Heart left ventricle (tissue), 13 donors: ENCODE measurements around the gene PTCD1.

Experiments
- POLR2A ChIP-seq, 2 donors: fragments of 450-650 bp; IDR thresholded peaks; one replicate each; pipeline ENCODE4 v1.6.1; 2017; ENCODE audit warnings: antibody characterized with exemption in 2 of 2, mild to moderate bottlenecking in 2 of 2, moderate library complexity in 2 of 2
- TF ChIP-seq, protein P1 (sequence below), 12 donors: fragments of 200-600 bp; sonication (generic) in 4 of 12; IDR thresholded peaks; one replicate each; pipeline versions ENCODE4 v1.5.0 to v1.8.0; 2018 to 2022; ENCODE audit warnings: antibody characterized with exemption in 12 of 12, mild to moderate bottlenecking in 5 of 12
- donor health status: ischemic (EF 13 %, LVEDD 7.1; RV severe dilation, severe dysfunction).
- donor health status: DM: no; HTN: yes; CAD: no.
- donor health status: DM: no; HTN: no; CAD: no.
- donor health status: ischemic (EF 25% LVEDD 6.9; RV normal size, moderate dysfunction).
- donor health status: ischemic (EF 25% LVEDD 5.7; RV mildly dilated, moderate dysfunction).
- donor health status: ischemic (EF 35%, LVEDD 5.7; RV mildly dilated, moderate dysfunction).
- donor health status: nonischemic (EF 11% LVEDD 7.7; RV severe dilation, severe dysfunction).
- donor health status: DM: yes; HTN: yes; CAD: no.
- donor health status: PGD.
- donor health status: ischemic (EF 29% LVEDD 5.4; RV normal size, mild dysfunction).
- donor health status: nonischemic (EF 23%, LVEDD 6.1; RV moderate dilation, normal function).

DNA sequence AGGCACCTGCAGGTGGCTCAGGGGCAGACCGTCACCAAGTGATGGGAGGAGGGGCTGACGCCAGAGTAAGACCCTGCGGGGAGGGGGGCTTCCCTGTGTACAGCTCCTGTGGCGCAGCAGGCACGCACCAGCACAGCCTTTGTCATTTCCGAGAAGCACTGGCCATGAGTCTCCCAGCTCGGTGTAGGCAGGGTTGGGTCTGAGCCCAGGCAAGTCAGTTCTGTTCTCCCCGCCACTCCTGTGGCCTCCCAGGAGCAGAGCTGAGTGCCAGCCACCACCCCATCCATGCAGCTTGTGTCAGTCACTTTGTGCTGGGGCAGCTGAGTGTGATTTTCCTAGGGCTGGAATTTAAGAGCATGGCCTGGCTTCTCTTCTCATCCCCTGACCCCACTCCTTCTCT is 13.3 kb upstream of the PTCD1 start:
- TF ChIP-seq, protein P1, sequence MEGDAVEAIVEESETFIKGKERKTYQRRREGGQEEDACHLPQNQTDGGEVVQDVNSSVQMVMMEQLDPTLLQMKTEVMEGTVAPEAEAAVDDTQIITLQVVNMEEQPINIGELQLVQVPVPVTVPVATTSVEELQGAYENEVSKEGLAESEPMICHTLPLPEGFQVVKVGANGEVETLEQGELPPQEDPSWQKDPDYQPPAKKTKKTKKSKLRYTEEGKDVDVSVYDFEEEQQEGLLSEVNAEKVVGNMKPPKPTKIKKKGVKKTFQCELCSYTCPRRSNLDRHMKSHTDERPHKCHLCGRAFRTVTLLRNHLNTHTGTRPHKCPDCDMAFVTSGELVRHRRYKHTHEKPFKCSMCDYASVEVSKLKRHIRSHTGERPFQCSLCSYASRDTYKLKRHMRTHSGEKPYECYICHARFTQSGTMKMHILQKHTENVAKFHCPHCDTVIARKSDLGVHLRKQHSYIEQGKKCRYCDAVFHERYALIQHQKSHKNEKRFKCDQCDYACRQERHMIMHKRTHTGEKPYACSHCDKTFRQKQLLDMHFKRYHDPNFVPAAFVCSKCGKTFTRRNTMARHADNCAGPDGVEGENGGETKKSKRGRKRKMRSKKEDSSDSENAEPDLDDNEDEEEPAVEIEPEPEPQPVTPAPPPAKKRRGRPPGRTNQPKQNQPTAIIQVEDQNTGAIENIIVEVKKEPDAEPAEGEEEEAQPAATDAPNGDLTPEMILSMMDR (IDR thresholded peaks at IDR 0.05) = no peak
- no peak for TF ChIP-seq POLR2A (IDR thresholded peaks at IDR 0.05)
